GM23338 (cell line): ENCODE results near the gene ABCA13. TPM values are rescaled to one million over a fixed set of nuclear protein-coding genes. Genes with fewer than 3 reads are reported as not detected.

Source experiments
- ATAC-seq: fragments of 200-7000 bp; cut with Tn5 transposase; 3 replicates; pipeline ENCODE4 v1.9.1; 2020
- DNase-seq: peaks from one replicate; pipeline ENCODE4 v3.0.0-alpha.2; 2015; ENCODE audit warnings: low spot score
- H2AFZ ChIP-seq: fragments of 200-600 bp; sonication (generic); 2 replicates; pipeline ENCODE4 v1.8.0; 2016; ENCODE audit warnings: antibody characterized with exemption, mild to moderate bottlenecking, moderate library complexity
- H3F3A ChIP-seq: fragments of 200-600 bp; sonication (generic); replicated peaks from 2 replicates; pipeline ENCODE4 v1.8.0; 2017; ENCODE audit warnings: antibody characterized with exemption, mixed run types, low read depth
- H3K27ac ChIP-seq: fragments of 200-600 bp; sonication (generic); 2 replicates; pipeline ENCODE4 v1.6.1; 2016; ENCODE audit warnings: low read depth
- H3K27me3 ChIP-seq: fragments of 200-600 bp; sonication (generic); 2 replicates; pipeline ENCODE4 v1.8.0; 2016; ENCODE audit warnings: mild to moderate bottlenecking, mixed run types, moderate library complexity; ENCODE audit not compliant: insufficient read depth
- H3K36me3 ChIP-seq: fragments of 200-600 bp; sonication (generic); 2 replicates; pipeline ENCODE4 v1.8.0; 2016; ENCODE audit warnings: mild to moderate bottlenecking; ENCODE audit not compliant: insufficient read depth
- H3K4me1 ChIP-seq: fragments of 200-600 bp; sonication (generic); 2 replicates; pipeline ENCODE4 v1.8.0; 2016; ENCODE audit warnings: mild to moderate bottlenecking, moderate library complexity; ENCODE audit not compliant: insufficient read depth
- H3K4me2 ChIP-seq: fragments of 200-600 bp; sonication (generic); 2 replicates; pipeline ENCODE4 v1.7.1; 2017; ENCODE audit warnings: mixed run types
- H3K4me3 ChIP-seq: fragments of 200-600 bp; sonication (generic); 2 replicates; pipeline ENCODE4 v1.6.1; 2016; ENCODE audit warnings: mixed run types
- H3K79me2 ChIP-seq: fragments of 200-600 bp; sonication (generic); replicated peaks from 2 replicates; pipeline ENCODE4 v1.8.0; 2017; ENCODE audit warnings: mild to moderate bottlenecking; ENCODE audit not compliant: insufficient read depth
- H3K9me2 ChIP-seq: fragments of 200-600 bp; sonication (generic); 2 replicates; pipeline ENCODE4 v1.8.0; 2017; ENCODE audit not compliant: insufficient read depth
- H4K20me1 ChIP-seq: fragments of 200-600 bp; sonication (generic); replicated peaks from 2 replicates; pipeline ENCODE4 v1.8.0; 2017; ENCODE audit warnings: mild to moderate bottlenecking; ENCODE audit not compliant: insufficient read depth
- H3K27ac Mint-ChIP-seq: 2 replicates; pipeline ENCODE4 v1.8.0; 2020; ENCODE audit warnings: inconsistent platforms, mild to moderate bottlenecking, moderate library complexity, mixed read lengths
- H3K27me3 Mint-ChIP-seq: 3 replicates; pipeline ENCODE4 v1.8.0; 2022; ENCODE audit warnings: low read depth, mild to moderate bottlenecking, moderate library complexity, mixed read lengths, inconsistent platforms; ENCODE audit not compliant: insufficient read depth, poor library complexity
- H3K36me3 Mint-ChIP-seq: 3 replicates; pipeline ENCODE4 v1.8.0; 2021; ENCODE audit warnings: low read depth, mild to moderate bottlenecking, inconsistent platforms, moderate library complexity, mixed read lengths
- H3K4me1 Mint-ChIP-seq: 3 replicates; pipeline ENCODE4 v1.8.0; 2020; ENCODE audit warnings: mild to moderate bottlenecking, inconsistent platforms, mixed read lengths
- H3K4me3 Mint-ChIP-seq: 3 replicates; pipeline ENCODE4 v1.8.0; 2021; ENCODE audit warnings: moderate library complexity, mild to moderate bottlenecking, inconsistent platforms, mixed read lengths
- H3K9me3 Mint-ChIP-seq: 3 replicates; pipeline ENCODE4 v1.8.0; 2020; ENCODE audit warnings: moderate library complexity, mild to moderate bottlenecking, inconsistent platforms, mixed read lengths
- CREB1 ChIP-seq: fragments of 250-450 bp; sonication (Bioruptor Pico); IDR thresholded peaks from 2 replicates; pipeline ENCODE4 v1.5.0; 2020; ENCODE audit warnings: low read depth, mild to moderate bottlenecking, moderate library complexity
- JUNB ChIP-seq: IDR thresholded peaks from one replicate; pipeline ENCODE4 v1.6.1; 2016; ENCODE audit warnings: antibody characterized with exemption; ENCODE audit not compliant: unreplicated experiment
- NANOG ChIP-seq: IDR thresholded peaks from 2 replicates; pipeline ENCODE4 v1.6.1; 2016; ENCODE audit warnings: antibody characterized with exemption, borderline replicate concordance
- ZNF114 ChIP-seq: fragments of 250-450 bp; sonication (Bioruptor Pico); IDR thresholded peaks from 2 replicates; pipeline ENCODE4 v1.5.0; 2020; ENCODE audit warnings: mild to moderate bottlenecking, moderate library complexity
- ZNF331 ChIP-seq: fragments of 250-450 bp; sonication (Bioruptor Pico); IDR thresholded peaks from 2 replicates; pipeline ENCODE4 v1.5.0; 2020; ENCODE audit warnings: low read depth, mild to moderate bottlenecking, moderate library complexity
- ZNF462 ChIP-seq: fragments of 250-450 bp; sonication (Bioruptor Pico); IDR thresholded peaks from 2 replicates; pipeline ENCODE4 v1.5.0; 2020; ENCODE audit warnings: mild to moderate bottlenecking, moderate library complexity
- polyA plus RNA-seq: library from polyadenylated mRNA; unstranded; fragments of >200 nt; fragmentation: Nextera tagmentation; extraction: Ambion mirVana; gene quantifications from 2 replicates; pipeline ENCODE4 v1.2.1, GENCODE V29; 2016
- total RNA-seq: library from RNA; depleted of rRNA; stranded (reverse); fragments of >200 nt; shearing (Covaris generic); gene quantifications from 2 replicates; pipeline ENCODE4 v1.2.3, GENCODE V29; 2014

ABCA13 gene
- total and polyA plus RNA-seq, 2 experiments from 2014 or later: 0.21 TPM; not detected in 1

- TF ChIP-seq ZNF462 (CRISPR knock-in tag) (peak; percentile 78), CREB1 (peak; percentile 35), NANOG (peak; percentile 41; the same call in 1 of the 2 replicates)
Measured at GRCh38 chr7:48300301-48300700, 129.0 kb downstream of the ABCA13 start (continued).

GRCh38 chr7:48301201-48301600, 129.9 kb downstream of the ABCA13 start:
- H3K27ac Mint-ChIP-seq: peak overlapping the region; percentile 60
- ATAC-seq (no peak), DNase-seq (no peak)
- Histone ChIP-seq H3K27ac (no peak overlapping the region), H3K36me3 (no peaks in the 10 kb centered on the region; the same call in 1 of the 2 replicates), H3K27me3 (no peaks in the 10 kb centered on the region), H3K4me2 (no peak overlapping the region), H4K20me1 (no peaks in the 10 kb centered on the region), H2AFZ (peak overlapping the region; percentile 8; the same call in 1 of the 2 replicates), H3K4me1 (peaks cover 23% of the 10 kb centered on the region; the same call in 1 of the 2 replicates), H3K79me2 (no peaks in the 10 kb centered on the region), H3K4me3 (no peak overlapping the region), H3F3A (no peaks in the 10 kb centered on the region), H3K9me2 (peaks cover 8% of the 10 kb centered on the region; the same call in 1 of the 2 replicates)
- H3K4me1 Mint-ChIP-seq: peaks cover 32% of the 10 kb centered on the region
- H3K9me3 Mint-ChIP-seq: peaks cover 12% of the 10 kb centered on the region
- no peak overlapping the region; the same call in 2 of the 3 replicates for H3K4me3 Mint-ChIP-seq
- no peaks in the 10 kb centered on the region for H3K27me3 Mint-ChIP-seq
- no peaks in the 10 kb centered on the region; the same call in 1 of the 3 replicates for H3K36me3 Mint-ChIP-seq
- TF ChIP-seq JUNB: no peak
- TF ChIP-seq CREB1: no peak
- TF ChIP-seq ZNF114 (CRISPR knock-in tag): no peak
- no peak for TF ChIP-seq ZNF331 (CRISPR knock-in tag)
- no peak for TF ChIP-seq ZNF462 (CRISPR knock-in tag)
